HepG2 (cell line): ENCODE results near the gene ARID1A. TPM values are rescaled to one million over a fixed set of nuclear protein-coding genes. Genes with fewer than 3 reads are reported as not detected.

Experiments
- CREB3 ChIP-seq: sonication (generic); formaldehyde crosslinking; IDR thresholded peaks from 2 replicates; pipeline ENCODE4 v1.5.0; 2020; ENCODE audit warnings: missing genetic modification reagents
- ELK4 ChIP-seq: sonication (generic); formaldehyde crosslinking; IDR thresholded peaks from 2 replicates; pipeline ENCODE4 v1.9.0; 2021; ENCODE audit warnings: missing genetic modification reagents, borderline replicate concordance
- GRHL1 ChIP-seq: sonication (generic); formaldehyde crosslinking; conservative IDR thresholded peaks from 2 replicates; pipeline ENCODE4 v1.8.0; 2022; ENCODE audit warnings: missing genetic modification reagents
- JUND ChIP-seq: sonication (generic); formaldehyde crosslinking; IDR thresholded peaks from 2 replicates; pipeline ENCODE4 v1.8.0; 2022; ENCODE audit warnings: mild to moderate bottlenecking, missing genetic modification reagents
- NFIC ChIP-seq: IDR thresholded peaks from 2 replicates; pipeline ENCODE4 v1.6.1; 2012; ENCODE audit warnings: mild to moderate bottlenecking, low read length, inconsistent platforms
- NFKB2 ChIP-seq: sonication (generic); formaldehyde crosslinking; IDR thresholded peaks from 2 replicates; pipeline ENCODE4 v1.4.0; 2020; ENCODE audit warnings: missing genetic modification reagents, borderline replicate concordance
- SKI ChIP-seq: fragments of 450-650 bp; IDR thresholded peaks from one replicate; pipeline ENCODE4 v1.6.1; 2018; ENCODE audit warnings: mild to moderate bottlenecking; ENCODE audit not compliant: partially characterized antibody
- ZBTB4 ChIP-seq: sonication (generic); formaldehyde crosslinking; IDR thresholded peaks from 2 replicates; pipeline ENCODE4 v1.4.0; 2020; ENCODE audit warnings: missing genetic modification reagents, mild to moderate bottlenecking, borderline replicate concordance
- ZFP91 ChIP-seq: sonication (generic); formaldehyde crosslinking; IDR thresholded peaks from 2 replicates; pipeline ENCODE4 v1.9.0; 2022; ENCODE audit warnings: missing genetic modification reagents, mild to moderate bottlenecking, borderline replicate concordance
- ZHX2 ChIP-seq, 2 experiments: sonication (generic) in 1 of 2; formaldehyde crosslinking in 1 of 2; IDR thresholded peaks; 2 replicates each; pipeline versions ENCODE4 v1.6.1 to v1.9.0; 2014 to 2022; ENCODE audit warnings: antibody characterized with exemption in 1 of 2, borderline replicate concordance in 1 of 2, inconsistent platforms in 1 of 2, low read depth in 1 of 2, missing genetic modification reagents in 1 of 2
- ZNF274 ChIP-seq: sonication (generic); formaldehyde crosslinking; IDR thresholded peaks from 2 replicates; pipeline ENCODE4 v1.5.1; 2020; ENCODE audit warnings: mild to moderate bottlenecking, missing genetic modification reagents
- polyA plus RNA-seq, 8 experiments: library from polyadenylated mRNA; depleted of rRNA in 3 of 8; stranded (reverse) in 7 of 8; unstranded in 1 of 8; fragments of >200 nt; fragmentation: Illumina TruSeq in 4 of 8; extraction: Trizol in 4 of 8; gene quantifications; 2 replicates each; pipeline versions ENCODE4 v1.2.1 to v1.2.3, GENCODE V29; 2011 to 2016; ENCODE audit warnings: low read depth in 4 of 8, missing spikeins in 1 of 8, mixed read lengths in 1 of 8; ENCODE audit not compliant: insufficient read depth in 1 of 8
- total RNA-seq, 5 experiments: library from RNA; depleted of rRNA; stranded (reverse); fragments of >200 nt; fragmentation: Illumina TruSeq; extraction: Trizol; gene quantifications; 2 replicates each; pipeline ENCODE4 v1.2.3, GENCODE V29; 2016; ENCODE audit warnings: low read depth in 1 of 5

The ARID1A gene
- total and polyA plus RNA-seq, 2 of the 13 experiments (the other 11 are each of a cell fraction or from before 2014, with no cell fraction given): 11.9 to 15.9 TPM

GRCh38 chr1:26786437-26787380 lies 90.9 kb downstream of the ARID1A start (continued):
- TF ChIP-seq ELK4 (no peak), ZBTB4 (CRISPR knock-in tag) (no peak), NFIC (no peak), JUND (no peak), ZHX2 (IDR thresholded peaks at IDR 0.05; ENCODE audit: low read depth) (peak; percentile 44; the same call in 1 of the 2 replicates), ZHX2 (CRISPR knock-in tag; IDR thresholded peaks at IDR 0.05; ENCODE audit: borderline replicate concordance) (no peak), SKI (no peak), ZFP91 (CRISPR knock-in tag) (no peak), GRHL1 (no peak), NFKB2 (CRISPR knock-in tag) (no peak), CREB3 (no peak), ZNF274 (CRISPR knock-in tag) (no peak)
